HepG2 (cell line): Measurements from ENCODE around the gene VKORC1. TPM values are rescaled to one million over a fixed set of nuclear protein-coding genes. Genes with fewer than 3 reads are reported as not detected.

Experiments
- CBX2 ChIP-seq, 2 experiments: fragments of 200-600 bp in 1 of 2; sonication (generic); formaldehyde crosslinking in 1 of 2; IDR thresholded peaks; 2 replicates each; pipeline versions ENCODE4 v1.7.0 to v1.8.1; 2018 to 2022; ENCODE audit warnings: low read depth in 2 of 2, low read length in 1 of 2, mild to moderate bottlenecking in 1 of 2, missing genetic modification reagents in 1 of 2
- FOXA3 ChIP-seq: IDR thresholded peaks from 2 replicates; pipeline ENCODE4 v1.6.1; 2016; ENCODE audit warnings: missing genetic modification reagents, missing compliant biosample characterization
- FOXK2 ChIP-seq: fragments of 450-650 bp; IDR thresholded peaks from 2 replicates; pipeline ENCODE4 v1.6.1; 2016
- HNRNPLL ChIP-seq: fragments of 200-400 bp; formaldehyde crosslinking; IDR thresholded peaks from 2 replicates; pipeline ENCODE4 v1.6.1; 2017; ENCODE audit warnings: mild to moderate bottlenecking, low read depth, low read length; ENCODE audit not compliant: poor library complexity, severe bottlenecking
- SIX4 ChIP-seq: sonication (generic); formaldehyde crosslinking; IDR thresholded peaks from 2 replicates; pipeline ENCODE4 v1.4.0; 2020; ENCODE audit warnings: missing genetic modification reagents
- TBX2 ChIP-seq: sonication (generic); formaldehyde crosslinking; IDR thresholded peaks from 2 replicates; pipeline ENCODE4 v1.5.0; 2020; ENCODE audit warnings: missing genetic modification reagents, mild to moderate bottlenecking, borderline replicate concordance
- TOE1 ChIP-seq: sonication (generic); formaldehyde crosslinking; IDR thresholded peaks from 2 replicates; pipeline ENCODE4 v1.4.0; 2020; ENCODE audit warnings: mild to moderate bottlenecking, missing genetic modification reagents
- ZBTB20 ChIP-seq: sonication (generic); formaldehyde crosslinking; IDR thresholded peaks from 2 replicates; pipeline ENCODE4 v1.8.1; 2023; ENCODE audit warnings: missing genetic modification reagents, low read depth, mild to moderate bottlenecking, borderline replicate concordance
- ZBTB49 ChIP-seq: sonication (generic); formaldehyde crosslinking; IDR thresholded peaks from 2 replicates; pipeline ENCODE4 v1.4.0; 2020; ENCODE audit warnings: missing genetic modification reagents, borderline replicate concordance
- ZNF143 ChIP-seq: sonication (generic); formaldehyde crosslinking; IDR thresholded peaks from 2 replicates; pipeline ENCODE4 v1.4.0; 2020; ENCODE audit warnings: missing genetic modification reagents
- ZNF326 ChIP-seq: sonication (generic); formaldehyde crosslinking; IDR thresholded peaks from 2 replicates; pipeline ENCODE4 v1.4.0; 2020; ENCODE audit warnings: missing genetic modification reagents, borderline replicate concordance
- ZNF350 ChIP-seq: sonication (generic); formaldehyde crosslinking; IDR thresholded peaks from 2 replicates; pipeline ENCODE4 v1.4.0; 2020; ENCODE audit warnings: mild to moderate bottlenecking, low read depth, missing genetic modification reagents, borderline replicate concordance
- ZNF530 ChIP-seq: sonication (generic); formaldehyde crosslinking; IDR thresholded peaks from 2 replicates; pipeline ENCODE4 v1.5.0; 2020; ENCODE audit warnings: low read depth, mild to moderate bottlenecking, missing genetic modification reagents
- ZNF691 ChIP-seq: sonication (generic); formaldehyde crosslinking; IDR thresholded peaks from 2 replicates; pipeline ENCODE4 v1.4.0; 2020; ENCODE audit warnings: missing genetic modification reagents, low read depth, mild to moderate bottlenecking, borderline replicate concordance
- ZSCAN20 ChIP-seq: sonication (generic); formaldehyde crosslinking; IDR thresholded peaks from 2 replicates; pipeline ENCODE4 v1.4.0; 2020; ENCODE audit warnings: missing genetic modification reagents, mild to moderate bottlenecking, borderline replicate concordance
- polyA plus RNA-seq, 8 experiments: library from polyadenylated mRNA; depleted of rRNA in 3 of 8; stranded (reverse) in 7 of 8; unstranded in 1 of 8; fragments of >200 nt; fragmentation: Illumina TruSeq in 4 of 8; extraction: Trizol in 4 of 8; gene quantifications; 2 replicates each; pipeline versions ENCODE4 v1.2.1 to v1.2.3, GENCODE V29; 2011 to 2016; ENCODE audit warnings: low read depth in 4 of 8, missing spikeins in 1 of 8, mixed read lengths in 1 of 8; ENCODE audit not compliant: insufficient read depth in 1 of 8
- total RNA-seq, 5 experiments: library from RNA; depleted of rRNA; stranded (reverse); fragments of >200 nt; fragmentation: Illumina TruSeq; extraction: Trizol; gene quantifications; 2 replicates each; pipeline ENCODE4 v1.2.3, GENCODE V29; 2016; ENCODE audit warnings: low read depth in 1 of 5
- TF ChIP-seq, protein P1 (sequence below): sonication (generic); formaldehyde crosslinking; IDR thresholded peaks from 2 replicates; pipeline ENCODE4 v1.4.0; 2020; ENCODE audit warnings: mild to moderate bottlenecking, missing genetic modification reagents, borderline replicate concordance
- TF ChIP-seq, protein P2 (sequence below): sonication (generic); formaldehyde crosslinking; IDR thresholded peaks from 2 replicates; pipeline ENCODE4 v1.9.0; 2021; ENCODE audit warnings: missing genetic modification reagents, mild to moderate bottlenecking, borderline replicate concordance

VKORC1 gene
- total and polyA plus RNA-seq, 2 of the 13 experiments (the other 11 are each of a cell fraction or from before 2014, with no cell fraction given): 141 to 615 TPM

DNA sequence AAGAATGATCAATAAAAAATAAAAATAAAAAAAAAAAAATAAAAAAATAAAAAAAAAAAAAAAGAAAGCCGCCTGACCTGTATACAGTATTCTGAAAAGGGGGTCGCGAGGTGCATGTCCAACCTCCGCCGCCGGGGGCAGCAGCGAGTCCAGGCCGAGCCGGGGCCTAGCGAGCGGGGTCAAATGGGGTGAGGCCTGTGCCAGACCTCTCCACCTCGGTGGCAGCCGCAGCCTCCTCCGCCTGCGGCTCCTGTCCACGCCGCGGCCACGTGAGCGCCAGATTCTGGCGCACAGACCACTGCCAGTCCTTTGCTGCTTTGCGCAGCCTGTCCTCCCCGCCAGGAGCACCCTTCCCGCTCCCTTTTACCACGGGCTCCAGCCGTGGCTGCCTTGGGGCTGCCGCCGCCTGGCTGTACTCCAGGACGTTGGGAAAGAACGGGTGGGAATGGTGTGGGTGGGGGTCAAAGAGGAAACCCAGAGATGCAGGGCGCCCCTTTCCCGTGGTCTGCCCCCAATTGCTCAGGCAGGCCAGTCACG is 11.1 kb upstream of the VKORC1 start (continued):
- TF ChIP-seq, protein P1, sequence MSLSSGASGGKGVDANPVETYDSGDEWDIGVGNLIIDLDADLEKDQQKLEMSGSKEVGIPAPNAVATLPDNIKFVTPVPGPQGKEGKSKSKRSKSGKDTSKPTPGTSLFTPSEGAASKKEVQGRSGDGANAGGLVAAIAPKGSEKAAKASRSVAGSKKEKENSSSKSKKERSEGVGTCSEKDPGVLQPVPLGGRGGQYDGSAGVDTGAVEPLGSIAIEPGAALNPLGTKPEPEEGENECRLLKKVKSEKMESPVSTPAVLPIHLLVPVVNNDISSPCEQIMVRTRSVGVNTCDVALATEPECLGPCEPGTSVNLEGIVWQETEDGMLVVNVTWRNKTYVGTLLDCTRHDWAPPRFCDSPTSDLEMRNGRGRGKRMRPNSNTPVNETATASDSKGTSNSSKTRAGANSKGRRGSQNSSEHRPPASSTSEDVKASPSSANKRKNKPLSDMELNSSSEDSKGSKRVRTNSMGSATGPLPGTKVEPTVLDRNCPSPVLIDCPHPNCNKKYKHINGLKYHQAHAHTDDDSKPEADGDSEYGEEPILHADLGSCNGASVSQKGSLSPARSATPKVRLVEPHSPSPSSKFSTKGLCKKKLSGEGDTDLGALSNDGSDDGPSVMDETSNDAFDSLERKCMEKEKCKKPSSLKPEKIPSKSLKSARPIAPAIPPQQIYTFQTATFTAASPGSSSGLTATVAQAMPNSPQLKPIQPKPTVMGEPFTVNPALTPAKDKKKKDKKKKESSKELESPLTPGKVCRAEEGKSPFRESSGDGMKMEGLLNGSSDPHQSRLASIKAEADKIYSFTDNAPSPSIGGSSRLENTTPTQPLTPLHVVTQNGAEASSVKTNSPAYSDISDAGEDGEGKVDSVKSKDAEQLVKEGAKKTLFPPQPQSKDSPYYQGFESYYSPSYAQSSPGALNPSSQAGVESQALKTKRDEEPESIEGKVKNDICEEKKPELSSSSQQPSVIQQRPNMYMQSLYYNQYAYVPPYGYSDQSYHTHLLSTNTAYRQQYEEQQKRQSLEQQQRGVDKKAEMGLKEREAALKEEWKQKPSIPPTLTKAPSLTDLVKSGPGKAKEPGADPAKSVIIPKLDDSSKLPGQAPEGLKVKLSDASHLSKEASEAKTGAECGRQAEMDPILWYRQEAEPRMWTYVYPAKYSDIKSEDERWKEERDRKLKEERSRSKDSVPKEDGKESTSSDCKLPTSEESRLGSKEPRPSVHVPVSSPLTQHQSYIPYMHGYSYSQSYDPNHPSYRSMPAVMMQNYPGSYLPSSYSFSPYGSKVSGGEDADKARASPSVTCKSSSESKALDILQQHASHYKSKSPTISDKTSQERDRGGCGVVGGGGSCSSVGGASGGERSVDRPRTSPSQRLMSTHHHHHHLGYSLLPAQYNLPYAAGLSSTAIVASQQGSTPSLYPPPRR: peak; percentile 83; the same call in 1 of the 2 replicates
- TF ChIP-seq ZNF350 (CRISPR knock-in tag) (peak; percentile 98), SIX4 (CRISPR knock-in tag) (peak; percentile 52; the same call in 1 of the 2 replicates), ZSCAN20 (peak; percentile 94), HNRNPLL (peak; percentile 77), ZNF326 (CRISPR knock-in tag) (no peak), ZBTB49 (0 out of 2 replicates have a peak, but pooled peaks have one; percentile 75), TBX2 (peak; percentile 96), ZNF691 (CRISPR knock-in tag) (peak; percentile 97), ZBTB20 (CRISPR knock-in tag) (peak; percentile 96; the same call in 1 of the 2 replicates), FOXA3 (peak; percentile 88), CBX2 (IDR thresholded peaks at IDR 0.05; ENCODE audit: low read depth, low read length) (no peak), CBX2 (CRISPR knock-in tag; IDR thresholded peaks at IDR 0.05; ENCODE audit: low read depth) (0 out of 2 replicates have a peak, but pooled peaks have one; percentile 51), ZNF530 (0 out of 2 replicates have a peak, but pooled peaks have one; percentile 82), TOE1 (CRISPR knock-in tag) (peak; percentile 84; the same call in 1 of the 2 replicates), FOXK2 (no peak), ZNF143 (peak; percentile 75)
- TF ChIP-seq, protein P2, sequence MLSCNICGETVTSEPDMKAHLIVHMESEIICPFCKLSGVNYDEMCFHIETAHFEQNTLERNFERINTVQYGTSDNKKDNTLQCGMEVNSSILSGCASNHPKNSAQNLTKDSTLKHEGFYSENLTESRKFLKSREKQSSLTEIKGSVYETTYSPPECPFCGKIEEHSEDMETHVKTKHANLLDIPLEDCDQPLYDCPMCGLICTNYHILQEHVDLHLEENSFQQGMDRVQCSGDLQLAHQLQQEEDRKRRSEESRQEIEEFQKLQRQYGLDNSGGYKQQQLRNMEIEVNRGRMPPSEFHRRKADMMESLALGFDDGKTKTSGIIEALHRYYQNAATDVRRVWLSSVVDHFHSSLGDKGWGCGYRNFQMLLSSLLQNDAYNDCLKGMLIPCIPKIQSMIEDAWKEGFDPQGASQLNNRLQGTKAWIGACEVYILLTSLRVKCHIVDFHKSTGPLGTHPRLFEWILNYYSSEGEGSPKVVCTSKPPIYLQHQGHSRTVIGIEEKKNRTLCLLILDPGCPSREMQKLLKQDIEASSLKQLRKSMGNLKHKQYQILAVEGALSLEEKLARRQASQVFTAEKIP (CRISPR knock-in tag): no peak
